Hematopoietic multipotent progenitor cell treated with erythropoietin and hydrocortisone succinate and interleukin-3 and kit ligand, for 4 days (in vitro differentiated cells): ENCODE data around the gene ITGB2.
"Not testable (repeated sequence)": the region's sequence is repeated elsewhere in the genome, so short reads cannot be mapped to it uniquely, and the experiment has no call there.

ENCODE experiments used
- DNase-seq: peaks from one replicate; pipeline ENCODE4 v3.0.0-alpha.2; 2015

The ITGB2 gene

DNA sequence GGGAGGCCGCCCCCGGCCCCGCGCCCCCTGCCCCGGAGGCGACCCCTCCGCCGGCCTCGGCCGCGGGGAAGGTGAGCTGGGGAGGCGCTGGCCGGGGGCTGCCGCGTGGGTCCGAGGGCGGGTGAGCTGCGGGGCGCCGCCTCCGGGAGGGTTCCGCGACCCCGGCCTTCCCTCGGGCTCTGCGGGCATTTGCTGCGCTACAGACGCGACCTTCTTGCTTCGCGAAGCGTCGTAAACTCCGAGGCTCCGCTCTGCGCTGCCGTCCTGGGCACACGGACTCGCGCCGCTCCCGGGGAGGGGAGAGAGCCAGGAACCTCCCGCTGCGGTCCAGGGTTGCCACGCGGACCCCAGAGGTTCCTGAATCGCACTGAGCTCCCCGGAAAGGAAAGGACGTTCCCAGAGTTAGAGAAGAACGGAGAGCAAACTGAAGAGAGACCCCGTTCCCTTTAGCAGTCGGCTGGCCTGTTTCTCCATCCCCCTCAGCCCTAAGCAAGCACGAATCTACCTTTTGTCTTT lies 19.5 kb upstream of the ITGB2 start:
- DNase-seq = peak; percentile 54

DNA sequence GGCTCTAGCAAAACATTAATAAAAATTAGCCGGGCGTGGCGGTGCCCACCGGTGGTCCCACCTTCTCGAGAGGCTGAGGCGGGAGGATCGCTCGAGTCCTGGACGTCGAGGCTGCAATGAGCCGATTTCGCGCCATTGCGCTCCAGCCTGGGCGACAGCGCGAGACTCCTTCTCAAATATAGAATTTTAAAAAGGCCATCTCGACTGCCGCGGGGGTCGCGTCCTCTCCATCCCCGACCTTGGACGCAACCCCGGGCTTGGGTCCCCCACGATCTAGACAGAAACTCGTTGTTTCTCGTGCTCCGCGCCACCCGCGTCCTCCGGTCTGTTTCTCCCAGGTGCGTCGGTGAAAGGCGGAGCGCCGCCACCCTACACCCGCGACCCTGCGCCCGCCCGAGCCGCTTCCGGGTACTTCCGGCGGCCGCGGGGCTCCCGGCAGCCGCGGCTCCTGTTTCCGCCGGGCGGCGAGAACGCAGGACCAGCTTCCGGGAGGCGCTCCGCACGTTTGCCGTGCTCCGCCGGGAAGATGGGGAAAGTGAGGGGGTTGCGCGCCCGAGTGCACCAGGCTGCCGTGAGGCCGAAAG lies 18.9 kb upstream of the ITGB2 start, which contains the start of gene SLX9:
SLX9 (plus strand) TSS at position 498 of the 584 bp plus-strand sequence; CDS start at position 527, 29 bp downstream.
- peak; percentile 93 for DNase-seq

DNA sequence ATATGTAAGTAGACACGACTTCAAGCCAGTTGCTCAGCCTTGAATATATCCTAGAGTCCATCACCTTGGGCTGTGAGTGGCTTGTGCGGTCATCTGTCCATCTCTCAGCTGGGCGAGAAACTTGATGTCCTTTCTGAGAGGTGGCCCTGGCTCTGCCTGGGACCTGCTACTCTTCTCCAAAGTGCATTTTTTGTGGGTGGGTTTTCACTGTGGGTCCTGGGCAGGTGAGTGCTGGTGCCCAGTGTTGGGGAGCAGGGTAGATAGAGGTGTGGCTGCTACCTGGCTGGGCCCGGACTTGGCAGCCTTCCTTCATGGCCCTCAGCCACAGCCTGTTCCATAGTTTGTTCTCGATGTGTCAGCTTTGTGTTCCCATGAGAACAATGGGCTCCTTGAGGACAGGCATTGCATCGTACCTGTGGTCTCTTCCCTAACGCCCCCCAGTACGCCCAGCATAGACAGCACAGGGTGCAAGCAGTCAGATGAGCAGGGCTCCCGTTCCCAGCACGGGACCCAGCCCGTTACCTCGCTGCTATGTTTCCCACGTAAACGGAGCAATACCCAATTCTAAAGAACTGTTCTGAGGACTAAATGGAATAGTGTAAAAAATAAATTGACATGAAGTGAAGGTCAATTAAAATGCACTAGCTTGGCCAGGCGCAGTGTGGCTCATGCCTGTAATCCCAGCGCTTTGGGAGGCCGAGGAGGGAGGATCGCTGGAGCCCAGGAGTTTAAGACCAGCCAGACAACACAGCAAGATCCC lies 18.3 kb upstream of the ITGB2 start:
- DNase-seq = no peak

GRCh38 chr21:44935533-44935927 lies 14.8 kb upstream of the ITGB2 start:
- no peak for DNase-seq

DNA sequence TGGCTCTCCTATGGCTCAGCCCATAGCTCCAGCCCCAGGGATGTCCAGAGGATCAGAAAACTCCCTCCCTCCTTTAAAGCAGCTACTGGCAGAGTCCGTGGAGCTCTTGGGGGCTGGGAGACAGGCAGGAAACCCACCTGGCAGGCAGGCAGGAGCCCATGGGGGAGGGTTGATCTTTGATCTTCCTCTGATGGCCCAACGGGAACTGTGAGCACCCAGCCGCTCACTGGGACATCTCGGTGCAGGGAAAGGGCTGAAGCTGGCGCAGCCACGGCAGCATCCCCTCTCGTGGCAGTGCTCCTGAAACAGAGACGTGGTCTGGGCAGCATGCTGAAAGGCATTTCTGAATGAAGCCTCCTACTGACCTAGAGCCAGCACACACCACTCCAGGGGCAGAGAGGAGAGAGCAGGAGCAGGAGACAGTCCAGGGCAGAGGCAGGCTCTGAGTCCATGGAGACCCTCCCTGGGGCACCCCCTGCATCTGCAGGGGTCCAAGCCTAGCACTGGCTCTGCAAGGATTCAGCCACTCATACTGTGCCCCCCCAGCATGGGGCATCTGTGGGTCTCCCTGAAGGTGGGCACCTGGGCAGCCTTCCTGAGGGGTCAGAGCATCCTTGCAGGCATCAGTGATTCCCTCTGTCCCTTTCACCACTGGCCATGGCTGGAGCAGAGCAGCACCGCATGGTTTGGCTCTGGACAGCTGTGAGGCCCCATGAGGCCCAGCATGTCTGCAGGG lies 14.3 kb upstream of the ITGB2 start:
- DNase-seq = no peak

GRCh38 chr21:44934276-44934675 lies 13.6 kb upstream of the ITGB2 start:
- no peak for DNase-seq

- no peak for DNase-seq
Measured at GRCh38 chr21:44933918-44934260, 13.2 kb upstream of the ITGB2 start.

DNA sequence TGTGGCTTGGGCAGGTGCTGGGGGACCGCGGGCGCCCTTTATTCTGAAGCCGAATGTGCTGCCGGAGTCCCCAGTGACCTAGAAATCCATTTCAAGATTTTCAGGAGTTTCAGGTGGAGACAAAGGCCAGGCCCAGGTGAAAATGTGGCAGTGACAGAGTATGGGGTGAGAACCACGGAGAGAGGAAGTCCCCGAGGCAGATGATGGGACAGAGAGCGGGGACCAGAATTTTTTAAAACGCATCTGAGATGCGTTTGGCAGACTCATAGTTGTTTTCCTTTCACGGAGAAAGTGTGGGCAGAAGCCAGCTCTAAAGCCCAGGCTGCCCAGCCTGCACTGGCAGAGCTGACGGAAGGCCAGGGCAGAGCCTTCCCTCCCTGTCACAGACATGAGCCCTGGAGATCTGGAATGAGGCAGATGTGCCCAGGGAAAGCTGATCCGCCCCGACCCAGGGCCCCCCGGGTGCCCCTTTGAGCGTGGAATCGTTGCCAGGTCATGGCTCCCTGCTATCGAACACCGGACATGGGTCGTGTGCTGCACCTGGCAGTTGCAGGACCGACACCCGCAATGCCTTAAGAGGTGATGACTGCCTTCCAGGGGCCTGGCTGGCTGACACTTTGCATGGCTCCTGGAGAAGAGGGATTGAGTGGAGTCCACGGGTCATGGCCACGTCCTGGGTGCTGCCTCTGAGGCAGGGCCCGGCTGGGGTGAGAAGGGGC lies 12.7 kb upstream of the ITGB2 start:
- DNase-seq = no peak

GRCh38 chr21:44932408-44933181 lies 11.9 kb upstream of the ITGB2 start:
- DNase-seq = peak; percentile 72

- no peak for DNase-seq
Measured at GRCh38 chr21:44931501-44932407, 11.1 kb upstream of the ITGB2 start.

DNA sequence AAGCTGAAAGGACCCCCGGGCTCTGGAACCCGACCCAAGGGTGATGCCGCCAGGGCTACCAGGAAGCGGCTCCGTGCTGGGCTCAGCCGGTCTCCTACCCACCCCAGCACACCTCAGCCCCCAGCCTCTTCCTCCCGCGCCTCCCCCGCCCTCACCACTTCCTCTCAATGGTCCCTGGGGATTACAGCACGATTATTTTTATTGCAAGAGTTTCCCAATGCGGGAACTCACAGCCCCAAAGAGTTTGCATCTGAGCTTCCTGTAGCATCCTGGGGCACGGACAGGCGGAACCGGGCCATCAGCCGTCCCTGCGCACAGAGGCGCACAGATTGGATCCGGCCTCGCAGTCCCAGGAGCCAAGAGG lies 10.4 kb upstream of the ITGB2 start:
- peak; percentile 41 for DNase-seq

DNA sequence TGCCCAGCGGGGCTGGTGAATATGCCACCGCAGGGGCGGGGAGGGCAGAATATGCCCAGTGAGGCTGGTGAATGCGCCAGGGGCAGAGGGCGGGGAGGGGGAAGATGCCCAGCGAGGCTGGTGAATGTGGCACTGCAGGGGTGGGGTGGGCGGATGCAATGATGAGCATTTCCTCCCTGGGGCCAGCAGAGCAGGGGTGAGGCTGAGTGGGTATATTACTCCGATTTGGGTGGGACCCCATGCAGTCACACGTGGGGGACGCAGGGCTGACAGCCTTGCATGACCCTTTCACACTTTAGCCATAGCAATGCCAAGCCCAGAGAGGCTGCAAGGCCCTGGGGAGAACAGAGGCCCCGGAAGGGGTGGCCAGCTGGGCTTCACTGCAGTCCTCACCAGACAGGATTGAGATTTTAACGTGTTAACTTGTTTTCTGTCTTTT lies 9.9 kb upstream of the ITGB2 start:
- DNase-seq = peak; percentile 63

DNA sequence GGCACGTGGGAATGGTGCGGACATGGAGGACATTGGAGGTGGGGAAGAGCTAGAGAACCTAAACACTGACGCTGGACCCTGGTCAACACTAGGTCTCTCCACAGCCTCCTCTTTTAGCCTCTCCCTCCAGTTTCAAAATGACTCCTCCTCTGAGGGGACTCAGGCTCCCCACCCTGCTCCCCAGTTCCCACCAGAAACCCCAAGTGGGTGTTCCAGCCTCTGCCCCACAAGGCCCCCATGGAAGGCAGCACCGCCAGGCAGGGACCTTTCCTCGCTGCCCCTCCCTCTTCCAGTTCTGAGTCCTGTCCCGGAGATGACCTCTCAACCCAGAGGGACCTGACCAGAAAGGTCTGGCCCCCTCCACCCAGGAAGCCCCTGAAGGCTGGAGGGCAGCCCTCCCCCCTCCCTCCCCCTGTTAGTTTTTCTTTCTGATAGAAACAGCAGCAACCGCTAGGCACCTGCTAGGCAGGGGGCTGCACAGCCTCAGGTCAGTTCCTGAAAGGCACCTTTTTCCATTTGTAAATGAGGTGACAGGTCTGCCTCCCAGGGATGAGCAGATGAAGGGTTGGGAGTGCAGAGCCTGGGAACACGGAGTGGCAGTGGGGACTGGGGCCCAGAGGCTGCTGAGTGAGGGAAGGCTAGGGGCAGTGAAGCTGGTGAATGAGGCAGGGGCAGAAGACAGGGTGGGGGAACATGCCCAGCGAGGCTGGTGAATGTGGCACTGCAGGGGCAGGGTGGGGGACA lies 9.3 kb upstream of the ITGB2 start:
- no peak for DNase-seq

GRCh38 chr21:44929242-44929798 lies 8.6 kb upstream of the ITGB2 start:
- no peak for DNase-seq

- DNase-seq = not testable (repeated sequence)
Measured at GRCh38 chr21:44928500-44929241, 8.0 kb upstream of the ITGB2 start.

GRCh38 chr21:44927587-44928461 lies 7.1 kb upstream of the ITGB2 start:
- DNase-seq = peak; percentile 78

GRCh38 chr21:44927259-44927586 lies 6.5 kb upstream of the ITGB2 start:
- DNase-seq = no peak

GRCh38 chr21:44926331-44927101 lies 5.8 kb upstream of the ITGB2 start:
- DNase-seq = peak; percentile 38
